ENCODE results near the gene MAPRE2.

The MAPRE2 gene

DNA sequence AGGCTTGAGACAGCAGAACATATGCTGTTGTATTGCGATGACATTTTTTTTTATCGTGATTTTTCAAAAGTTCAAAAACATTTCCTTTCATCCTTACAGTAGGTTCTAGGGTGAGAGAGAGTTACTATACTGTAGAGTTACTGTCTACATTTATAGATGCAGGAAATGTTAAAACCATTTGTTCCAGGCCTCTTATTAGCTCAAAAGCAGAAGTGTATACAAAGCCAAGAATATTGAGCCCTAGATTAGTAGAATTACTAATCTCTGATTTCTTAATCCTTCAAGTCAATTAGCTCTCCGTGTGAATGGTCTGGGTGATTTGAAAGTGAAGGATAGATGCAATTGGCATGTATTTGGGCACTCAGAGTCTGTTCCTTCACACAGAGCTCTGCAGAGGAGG lies 73.1 kb downstream of the MAPRE2 start:
- no peak overlapping the region for H3K4me3 ChIP-seq (ENCODE audit: low read depth, low read length)
- TF ChIP-seq, protein P1, sequence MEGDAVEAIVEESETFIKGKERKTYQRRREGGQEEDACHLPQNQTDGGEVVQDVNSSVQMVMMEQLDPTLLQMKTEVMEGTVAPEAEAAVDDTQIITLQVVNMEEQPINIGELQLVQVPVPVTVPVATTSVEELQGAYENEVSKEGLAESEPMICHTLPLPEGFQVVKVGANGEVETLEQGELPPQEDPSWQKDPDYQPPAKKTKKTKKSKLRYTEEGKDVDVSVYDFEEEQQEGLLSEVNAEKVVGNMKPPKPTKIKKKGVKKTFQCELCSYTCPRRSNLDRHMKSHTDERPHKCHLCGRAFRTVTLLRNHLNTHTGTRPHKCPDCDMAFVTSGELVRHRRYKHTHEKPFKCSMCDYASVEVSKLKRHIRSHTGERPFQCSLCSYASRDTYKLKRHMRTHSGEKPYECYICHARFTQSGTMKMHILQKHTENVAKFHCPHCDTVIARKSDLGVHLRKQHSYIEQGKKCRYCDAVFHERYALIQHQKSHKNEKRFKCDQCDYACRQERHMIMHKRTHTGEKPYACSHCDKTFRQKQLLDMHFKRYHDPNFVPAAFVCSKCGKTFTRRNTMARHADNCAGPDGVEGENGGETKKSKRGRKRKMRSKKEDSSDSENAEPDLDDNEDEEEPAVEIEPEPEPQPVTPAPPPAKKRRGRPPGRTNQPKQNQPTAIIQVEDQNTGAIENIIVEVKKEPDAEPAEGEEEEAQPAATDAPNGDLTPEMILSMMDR (IDR thresholded peaks at IDR 0.05; ENCODE audit: insufficient read depth, low read depth, low read length, missing control alignments) = no peak
- DNase-seq (ENCODE audit: low read depth) = no peak

DNA sequence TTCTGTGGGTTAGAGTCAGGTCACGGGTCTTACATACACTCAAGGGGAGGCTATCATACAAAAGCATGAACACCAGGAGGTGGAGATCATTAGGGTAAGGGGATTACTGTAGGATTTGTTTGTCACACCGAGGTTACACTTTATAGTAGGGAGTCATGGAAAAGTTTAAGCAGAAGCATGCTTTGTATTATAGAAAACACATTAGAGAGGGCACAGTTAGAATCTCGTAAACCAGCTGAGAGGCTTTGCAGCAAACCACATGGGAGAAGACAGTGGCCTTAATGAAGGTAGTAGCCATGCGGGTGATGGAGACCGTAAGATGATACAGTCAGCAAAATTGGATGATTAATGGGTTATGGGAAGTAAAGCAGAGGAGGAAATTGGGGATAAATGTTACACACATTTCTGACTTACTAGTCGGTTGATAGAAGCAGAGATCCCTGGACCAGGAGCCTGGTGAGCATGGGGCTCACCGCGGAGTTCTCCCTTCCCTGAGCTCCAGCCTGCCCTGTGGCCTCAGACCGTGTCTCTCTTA lies 75.6 kb downstream of the MAPRE2 start:
- H3K4me3 ChIP-seq (ENCODE audit: low read depth, low read length) = no peak overlapping the region
- no peak for DNase-seq (ENCODE audit: low read depth)
- TF ChIP-seq, protein P1 (IDR thresholded peaks at IDR 0.05; ENCODE audit: insufficient read depth, low read depth, low read length, missing control alignments) = no peak

DNA sequence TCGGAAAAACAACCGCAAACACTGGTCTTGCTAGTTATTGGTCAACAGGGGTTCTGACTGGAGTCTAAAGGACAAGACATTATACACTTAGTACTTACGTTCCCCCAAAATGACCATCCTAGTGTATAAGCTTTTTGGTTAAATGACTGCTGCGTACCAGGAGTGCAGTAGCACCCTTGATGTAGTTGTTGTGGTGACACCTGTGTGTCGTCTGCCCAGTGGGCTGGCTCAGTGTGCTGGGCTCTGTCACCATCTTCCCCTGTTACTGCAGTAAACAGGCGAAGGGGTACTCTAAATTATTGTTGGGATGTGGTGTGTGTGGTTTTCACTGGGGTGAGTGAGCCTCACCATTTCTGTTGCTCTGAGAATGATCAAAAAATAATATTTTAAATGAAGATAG lies 76.2 kb downstream of the MAPRE2 start:
- no peak overlapping the region for H3K4me3 ChIP-seq (ENCODE audit: low read depth, low read length)
- TF ChIP-seq, protein P1 (IDR thresholded peaks at IDR 0.05; ENCODE audit: insufficient read depth, low read depth, low read length, missing control alignments) = no peak
- no peak for DNase-seq (ENCODE audit: low read depth)

DNA sequence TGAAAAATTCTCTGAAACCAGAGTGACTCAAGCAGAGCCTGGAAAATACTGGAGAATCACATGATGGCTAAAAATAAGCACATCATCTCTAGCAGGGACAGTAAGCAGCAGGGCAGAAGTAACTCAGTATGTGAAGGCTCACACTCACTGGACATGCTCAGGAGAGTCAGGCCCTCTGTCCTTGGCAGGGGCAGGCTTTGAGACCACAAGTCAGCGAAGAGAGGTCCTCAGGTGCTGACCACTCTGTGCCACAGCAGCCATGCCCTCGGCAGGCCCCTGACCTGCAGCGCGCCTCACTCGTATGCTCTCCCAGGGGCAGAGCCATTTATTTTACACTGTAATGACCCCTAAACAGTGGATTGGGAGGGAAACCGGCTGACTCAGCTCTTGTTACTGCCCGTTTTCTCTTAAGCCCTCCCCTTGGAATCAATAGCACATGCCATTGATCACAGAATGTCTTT lies 76.8 kb downstream of the MAPRE2 start:
- no peak for DNase-seq (ENCODE audit: low read depth)
- H3K4me3 ChIP-seq (ENCODE audit: low read depth, low read length) = no peak overlapping the region
- TF ChIP-seq, protein P1 (IDR thresholded peaks at IDR 0.05; ENCODE audit: insufficient read depth, low read depth, low read length, missing control alignments) = no peak

DNA sequence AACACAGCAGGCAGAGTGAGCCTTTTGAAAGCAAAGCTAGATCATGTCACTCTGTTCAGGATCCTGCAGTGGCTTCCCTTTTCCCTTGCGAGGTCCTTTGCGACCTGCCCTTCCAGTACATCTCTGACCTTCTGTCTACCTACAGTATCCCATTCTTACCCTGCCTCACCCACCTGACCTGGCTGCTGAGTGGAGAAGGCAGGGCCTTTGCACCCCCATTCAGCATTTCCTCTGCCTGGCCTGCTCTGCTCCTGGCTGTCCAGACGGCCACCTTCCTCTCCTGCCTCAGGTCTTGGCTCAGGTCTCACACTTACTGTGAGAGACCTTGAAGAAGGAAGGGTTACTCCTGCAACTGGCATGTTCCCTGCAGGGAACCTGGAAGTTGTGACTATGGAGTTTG lies 77.4 kb downstream of the MAPRE2 start:
- TF ChIP-seq, protein P1 (IDR thresholded peaks at IDR 0.05; ENCODE audit: insufficient read depth, low read depth, low read length, missing control alignments) = no peak
- DNase-seq (ENCODE audit: low read depth) = no peak
- H3K4me3 ChIP-seq (ENCODE audit: low read depth, low read length) = no peak overlapping the region

DNA sequence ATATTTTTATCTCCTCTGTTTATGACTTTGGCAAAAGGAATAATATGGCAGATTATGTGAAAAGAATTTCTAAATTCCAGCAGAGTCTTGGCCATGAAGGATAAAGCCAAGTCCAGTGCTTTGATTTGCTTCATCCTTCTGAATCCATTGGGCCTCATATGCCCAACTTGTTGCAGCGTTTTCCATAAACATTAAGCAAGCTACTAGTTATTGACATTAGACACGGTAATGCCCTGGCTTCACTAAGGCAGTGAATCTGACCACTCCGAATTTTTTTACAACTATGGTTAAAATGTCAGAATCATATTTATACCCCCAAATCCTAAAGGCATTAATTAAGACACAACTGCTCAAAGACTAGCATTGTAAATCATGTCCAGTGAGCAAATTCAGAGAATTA lies 79.8 kb downstream of the MAPRE2 start:
- no peak overlapping the region for H3K4me3 ChIP-seq (ENCODE audit: low read depth, low read length)
- no peak for DNase-seq (ENCODE audit: low read depth)
- TF ChIP-seq, protein P1 (IDR thresholded peaks at IDR 0.05; ENCODE audit: insufficient read depth, low read depth, low read length, missing control alignments) = no peak

DNA sequence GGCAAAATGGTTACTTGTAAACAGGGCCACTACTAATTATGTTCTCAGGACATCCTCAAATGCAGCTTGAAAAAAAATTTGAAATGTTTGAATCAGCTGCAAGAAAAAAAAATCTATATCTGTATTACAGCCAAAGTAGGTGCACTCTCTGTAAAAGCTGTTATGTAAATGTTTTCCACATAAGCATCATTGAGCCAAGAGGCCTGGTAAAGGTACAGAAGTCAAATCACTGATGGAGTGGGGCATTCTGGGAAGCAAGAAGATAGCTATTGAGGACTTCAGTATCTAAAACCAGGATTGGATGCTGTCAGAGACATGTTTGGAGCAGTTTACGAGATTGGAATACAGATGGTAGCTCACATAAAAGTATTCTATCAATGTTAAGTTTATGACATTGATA lies 80.3 kb downstream of the MAPRE2 start:
- DNase-seq (ENCODE audit: low read depth) = no peak
- TF ChIP-seq, protein P1 (IDR thresholded peaks at IDR 0.05; ENCODE audit: insufficient read depth, low read depth, low read length, missing control alignments) = no peak
- H3K4me3 ChIP-seq (ENCODE audit: low read depth, low read length) = no peak overlapping the region

Data from GM12865 (cell line).